ENCODE data around the gene ATP2C2.
"Not testable (repeated sequence)": the region's sequence is repeated elsewhere in the genome, so short reads cannot be mapped to it uniquely, and the experiment has no call there.

Gene ATP2C2

GRCh38 chr16:84403435-84403834 lies 35.1 kb downstream of the ATP2C2 start:
- DNase-seq = not testable (repeated sequence)

DNA sequence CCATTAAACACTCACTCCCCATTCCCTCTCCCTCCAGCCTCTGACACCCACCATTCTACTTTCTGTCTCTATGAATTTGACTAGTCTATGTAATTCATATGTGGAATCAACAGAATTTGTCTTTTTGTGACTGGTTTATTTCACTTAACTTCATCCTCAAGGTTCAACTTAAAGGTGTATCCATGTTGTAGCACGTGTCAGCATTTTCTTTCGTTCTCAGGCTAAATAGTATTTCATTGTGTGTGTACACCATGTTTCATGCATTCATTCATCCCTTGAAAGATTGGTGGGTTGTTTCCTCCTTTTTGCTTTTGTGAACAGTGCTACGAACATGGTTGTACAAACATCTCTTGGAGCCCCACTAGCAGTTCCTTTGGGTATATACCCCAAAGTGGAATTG lies 36.0 kb downstream of the ATP2C2 start:
- DNase-seq = no peak

DNA sequence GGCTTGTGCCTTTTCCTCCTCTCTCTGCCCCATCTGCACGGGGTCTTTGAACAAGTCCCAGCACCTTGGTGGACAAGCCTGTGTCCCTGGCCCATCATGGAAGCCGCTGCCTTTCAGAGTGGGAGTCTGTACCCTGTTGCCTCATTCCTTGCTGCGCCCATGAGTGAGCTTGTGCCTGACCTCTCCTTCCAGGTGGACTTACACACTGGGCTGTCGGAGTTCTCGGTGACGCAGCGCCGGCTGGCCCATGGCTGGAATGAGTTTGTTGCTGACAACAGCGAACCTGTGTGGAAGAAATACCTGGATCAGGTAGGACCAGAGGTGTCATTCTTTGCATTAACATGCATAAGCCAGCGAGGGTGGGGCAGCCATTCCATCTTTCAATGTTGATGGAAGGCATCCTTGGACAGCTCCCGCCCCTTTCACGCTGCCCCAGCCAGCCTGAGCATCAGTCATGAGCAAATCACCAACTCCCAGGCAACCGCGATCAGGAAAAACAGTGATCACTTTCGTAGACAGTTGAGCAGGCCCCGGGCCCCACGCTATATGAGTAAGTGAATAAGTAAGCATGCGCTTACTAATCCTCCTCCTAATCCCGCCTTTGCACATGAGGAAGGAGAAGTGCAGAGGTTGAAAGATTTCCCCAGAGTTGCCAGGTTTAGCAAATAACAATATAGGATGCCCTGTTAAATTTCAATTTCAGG lies 36.8 kb downstream of the ATP2C2 start:
- no peak for DNase-seq

DNA sequence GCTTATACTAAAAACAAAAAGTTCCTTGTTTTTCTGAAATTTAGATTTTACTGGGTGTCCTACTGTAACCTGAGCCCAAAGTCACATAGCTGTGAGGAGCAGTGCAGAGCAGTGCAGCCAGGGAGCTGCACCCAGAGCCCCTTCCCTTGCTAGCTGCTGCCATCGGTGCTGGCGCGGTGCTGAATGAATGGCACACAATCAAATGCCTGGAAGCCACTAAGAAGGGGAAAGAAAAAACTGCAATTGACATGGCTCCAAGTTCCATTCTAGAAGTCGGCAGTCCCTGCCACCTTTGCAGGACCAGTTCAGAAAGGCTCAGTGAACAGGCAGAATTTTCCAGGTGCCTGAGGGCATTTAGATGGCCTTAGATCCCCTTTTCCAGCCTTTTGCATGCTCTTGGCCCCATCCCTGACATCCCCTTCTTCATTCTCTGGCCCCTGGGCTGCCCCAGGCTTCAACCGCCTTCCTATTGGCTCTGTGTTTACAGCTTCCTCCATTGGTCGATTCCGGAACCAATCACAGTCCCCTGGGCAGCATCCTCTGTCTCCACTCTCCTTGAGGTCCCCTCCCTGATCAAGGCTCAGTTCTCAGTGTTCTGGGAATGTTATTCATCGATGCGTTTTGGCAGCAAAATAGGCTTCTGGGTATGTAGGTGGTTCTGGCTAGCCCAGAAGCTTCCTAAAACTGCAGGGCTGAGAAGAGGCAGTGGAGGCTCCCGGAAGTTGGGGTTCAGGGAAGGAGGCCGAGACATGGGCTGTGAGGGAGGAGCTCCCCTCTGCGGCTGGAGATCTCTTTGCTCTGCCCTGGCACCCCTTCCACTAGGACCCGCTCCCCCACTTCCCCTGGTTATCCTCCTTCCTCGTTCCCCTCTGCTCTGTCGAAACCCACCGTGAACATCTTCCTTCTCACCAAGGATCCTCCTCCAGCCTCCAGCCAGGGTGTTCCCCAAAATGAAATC lies 37.9 kb downstream of the ATP2C2 start:
- no peak for DNase-seq

GRCh38 chr16:84407588-84408313 lies 39.4 kb downstream of the ATP2C2 start:
- no peak for DNase-seq

- no peak for DNase-seq
Measured at GRCh38 chr16:84408314-84408690, 40.0 kb downstream of the ATP2C2 start.

DNA sequence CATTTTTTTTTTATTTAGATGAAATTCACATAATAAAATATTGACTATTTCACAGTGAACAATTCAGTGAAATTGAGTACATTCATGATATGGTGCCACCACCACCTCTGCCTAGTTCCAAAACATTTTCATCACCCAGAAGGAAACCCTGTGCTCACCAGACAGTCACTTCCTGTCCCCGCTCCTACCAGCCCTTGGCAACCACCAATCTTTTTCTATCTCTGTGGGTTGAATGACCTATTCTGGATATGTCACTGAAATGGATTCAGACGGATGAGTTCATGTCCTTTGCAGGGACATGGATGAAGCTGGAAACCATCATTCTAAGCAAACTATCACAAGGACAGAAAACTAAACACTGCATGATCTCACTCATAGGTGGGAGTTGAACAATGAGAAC lies 40.5 kb downstream of the ATP2C2 start:
- no peak for DNase-seq

DNA sequence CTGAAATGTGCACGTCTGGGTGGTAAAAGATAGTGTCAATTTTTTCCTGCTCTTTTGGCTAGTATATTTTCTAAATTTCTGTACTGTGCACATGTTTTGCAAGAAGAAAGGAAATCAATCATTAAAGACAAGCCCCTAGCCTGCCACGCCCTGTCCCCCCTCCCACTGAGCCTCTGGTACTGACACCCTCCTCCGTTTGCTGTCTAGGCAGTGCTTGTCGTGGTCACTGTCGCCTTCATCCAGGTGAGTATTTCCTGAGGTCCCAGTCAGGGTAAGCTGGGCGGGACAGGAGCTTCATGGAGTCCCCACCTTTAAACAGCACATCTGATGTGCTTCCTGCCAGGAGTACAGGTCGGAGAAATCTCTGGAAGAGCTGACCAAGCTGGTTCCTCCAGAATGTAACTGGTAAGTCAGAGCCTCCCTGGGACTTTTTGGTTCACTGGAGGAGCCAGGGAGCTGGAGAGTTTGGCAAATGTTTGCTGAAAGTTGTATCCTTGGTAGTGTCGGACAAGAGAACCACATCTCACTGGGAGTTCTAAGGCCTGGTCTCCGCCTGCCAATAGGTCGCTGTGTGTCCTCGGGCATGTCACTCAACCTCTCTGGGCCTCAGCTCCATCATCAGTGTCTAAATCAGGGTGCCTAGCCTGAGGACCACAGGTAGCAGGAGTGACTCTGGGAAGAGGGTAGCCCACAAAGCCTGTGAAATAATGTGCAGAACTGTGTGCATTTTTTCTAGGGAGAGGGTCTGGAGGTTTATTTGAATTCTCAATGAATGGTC lies 42.2 kb downstream of the ATP2C2 start:
- DNase-seq = no peak

GRCh38 chr16:84411768-84412167 lies 43.4 kb downstream of the ATP2C2 start:
- no peak for DNase-seq

DNA sequence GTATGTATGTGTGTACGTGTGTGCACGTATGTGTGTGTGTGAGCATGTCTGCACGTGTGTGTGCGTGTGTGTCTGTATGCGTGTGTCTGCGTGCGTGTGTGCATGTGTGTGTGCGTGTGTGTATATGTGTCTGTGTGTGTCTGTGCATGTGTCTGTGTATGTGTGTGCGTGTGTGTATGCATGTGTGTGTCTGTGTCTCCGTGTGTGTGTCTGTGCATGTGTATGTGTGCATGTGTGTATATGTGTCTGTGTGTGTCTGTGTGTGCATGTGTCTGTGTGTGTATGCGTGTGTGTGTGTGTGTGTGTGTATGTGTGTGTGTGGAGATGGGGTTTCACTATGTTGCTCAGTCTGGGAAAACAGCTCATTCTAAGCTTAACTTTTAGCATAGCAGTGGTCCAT lies 43.9 kb downstream of the ATP2C2 start:
- no peak for DNase-seq

- DNase-seq = no peak
Measured at GRCh38 chr16:84413244-84414004, 45.1 kb downstream of the ATP2C2 start.

GRCh38 chr16:84414789-84415326 lies 46.5 kb downstream of the ATP2C2 start:
- no peak for DNase-seq

GRCh38 chr16:84416407-84417321 lies 48.3 kb downstream of the ATP2C2 start:
- DNase-seq = no peak

GRCh38 chr16:84418056-84418849 lies 49.9 kb downstream of the ATP2C2 start:
- no peak for DNase-seq

- no peak for DNase-seq
Measured at GRCh38 chr16:84419730-84420129, 51.4 kb downstream of the ATP2C2 start.

DNA sequence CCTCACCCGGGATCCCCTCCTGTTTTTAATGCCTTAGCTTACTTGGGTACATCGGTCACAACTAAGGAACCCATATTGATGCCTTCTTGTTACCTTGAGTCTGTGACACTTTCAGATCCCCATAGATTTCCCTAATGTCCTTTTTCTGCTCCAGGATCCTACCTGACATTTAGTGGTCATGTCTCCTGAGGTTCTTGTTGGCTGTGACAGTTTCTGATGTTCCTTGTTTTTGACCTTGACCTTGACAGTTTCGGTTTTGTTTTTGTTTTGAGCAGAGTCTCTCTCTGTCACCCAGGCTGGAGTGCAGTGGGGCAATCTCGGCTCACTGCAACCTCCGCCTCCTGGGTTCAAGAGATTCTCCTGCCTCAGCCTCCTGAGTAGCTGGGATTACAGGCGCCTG lies 52.2 kb downstream of the ATP2C2 start:
- not testable (repeated sequence) for DNase-seq

DNA sequence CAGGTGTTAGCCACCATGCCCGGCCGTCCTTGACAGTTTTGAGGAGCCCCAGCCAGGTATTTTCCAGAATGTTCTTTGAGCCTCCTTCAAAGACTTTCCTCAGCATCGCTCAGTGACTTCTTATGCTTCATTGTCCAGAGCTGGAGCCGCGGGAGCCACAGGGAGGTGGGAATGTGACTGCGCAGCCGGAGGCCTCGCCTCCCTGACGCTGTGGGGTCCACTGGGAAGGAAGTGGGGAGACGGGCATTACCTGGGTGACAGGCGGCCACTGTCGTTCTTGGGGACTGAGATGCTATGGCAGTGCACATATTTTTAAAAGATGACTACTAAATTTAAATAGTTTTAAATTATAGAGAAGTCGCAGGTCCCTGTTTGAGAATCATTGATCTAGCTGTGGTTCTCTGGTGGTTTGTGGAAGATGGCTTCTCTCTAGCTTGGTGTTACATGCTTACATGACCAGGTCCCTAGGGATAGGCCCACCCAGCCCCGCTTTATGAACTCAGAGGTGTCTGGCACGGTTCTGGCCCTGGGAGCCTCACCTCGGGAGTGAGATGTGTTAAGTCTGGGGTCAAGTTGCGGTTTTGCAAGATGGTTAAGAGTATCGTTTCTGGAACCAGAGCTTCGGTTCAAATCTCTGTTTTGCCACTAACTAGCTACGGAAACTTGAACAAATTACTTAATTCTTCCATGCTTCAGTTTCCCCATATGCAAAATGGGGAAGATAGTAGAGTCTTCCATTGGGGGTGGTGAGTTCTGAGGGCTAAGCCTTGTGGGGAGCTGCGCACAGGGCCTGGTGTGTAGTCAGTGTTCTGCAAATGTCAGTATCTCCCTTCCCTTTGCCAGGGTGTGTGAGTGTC lies 53.0 kb downstream of the ATP2C2 start:
- DNase-seq = no peak

DNA sequence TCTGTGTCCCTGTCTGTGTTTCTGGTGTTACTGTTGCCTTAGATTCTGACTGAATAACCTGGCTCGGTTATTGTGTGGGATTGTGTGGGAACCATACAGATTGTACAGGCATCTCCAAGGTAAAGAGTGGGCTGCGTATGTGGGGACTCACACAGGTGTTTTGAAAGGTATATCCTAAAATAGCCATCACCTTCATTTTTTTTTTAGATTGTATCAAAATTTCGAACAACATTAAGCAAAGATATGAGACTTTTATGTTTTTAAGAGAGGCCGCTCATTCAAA lies 53.5 kb downstream of the ATP2C2 start:
- DNase-seq = no peak

GRCh38 chr16:84423416-84423837 lies 55.1 kb downstream of the ATP2C2 start:
- no peak for DNase-seq

Measured in GDM1 (cell line).